Kidney (tissue), 14 donors: ENCODE measurements around the gene ISG20L2. TPM values are rescaled to one million over a fixed set of nuclear protein-coding genes. Genes with fewer than 3 reads are reported as not detected.

Source experiments
- DNase-seq, 5 donors: peaks; one replicate each; pipeline ENCODE4 v3.0.0-alpha.2; 2013 to 2020
- FAIRE-seq: peaks from 2 replicates; lab custom pipeline; 2012; peaks lifted over from hg19 to GRCh38; lab: Jason Lieb, UNC
- H3K27ac ChIP-seq, 2 donors: one replicate each; pipeline ENCODE4 v1.7.0; 2013; ENCODE audit warnings: low read depth in 2 of 2, low read length in 2 of 2, inconsistent platforms in 1 of 2
- H3K27me3 ChIP-seq: one replicate; pipeline ENCODE4 v1.7.1; 2013; ENCODE audit warnings: low read length, inconsistent platforms; ENCODE audit not compliant: control insufficient read depth, insufficient read depth
- H3K36me3 ChIP-seq, 3 donors: one replicate each; pipeline versions ENCODE4 v1.7.0 to v1.7.1; 2013; ENCODE audit warnings: low read length in 3 of 3, control low read depth in 1 of 3, inconsistent platforms in 1 of 3; ENCODE audit not compliant: insufficient read depth in 3 of 3, control insufficient read depth in 2 of 3
- H3K4me1 ChIP-seq, 3 donors: one replicate each; pipeline versions ENCODE4 v1.7.0 to v1.7.1; 2013; ENCODE audit warnings: low read length in 3 of 3, inconsistent platforms in 1 of 3, low read depth in 1 of 3; ENCODE audit not compliant: control insufficient read depth in 2 of 3, insufficient read depth in 2 of 3
- H3K4me3 ChIP-seq, 3 donors: one replicate each; pipeline versions ENCODE4 v1.7.0 to v1.8.1; 2013; ENCODE audit warnings: low read length in 3 of 3, control low read depth in 1 of 3, inconsistent platforms in 1 of 3
- H3K9ac ChIP-seq, 3 donors: one replicate each; pipeline versions ENCODE4 v1.7.0 to v1.7.1; 2013; ENCODE audit warnings: low read length in 3 of 3, control low read depth in 1 of 3, inconsistent platforms in 1 of 3
- H3K9me3 ChIP-seq, 3 donors: one replicate each; pipeline versions ENCODE4 v1.7.0 to v1.7.1; 2013; ENCODE audit warnings: low read length in 3 of 3, control low read depth in 1 of 3, inconsistent platforms in 1 of 3; ENCODE audit not compliant: control insufficient read depth in 2 of 3, insufficient read depth in 1 of 3
- CTCF ChIP-seq: IDR thresholded peaks from 3 replicates; pipeline ENCODE4 v1.5.1; 2012; ENCODE audit warnings: mild to moderate bottlenecking, moderate library complexity, borderline replicate concordance; ENCODE audit not compliant: insufficient read depth; ENCODE audit errors: extremely low read depth
- intact Hi-C: fragments of 100-400 bp; cut with DNase I; formaldehyde crosslinking; loops from one replicate; pipeline ENCODE4 v1.11.1; 2022
- polyA plus RNA-seq: library from polyadenylated mRNA; stranded (reverse); fragments of 350-450 nt; fragmentation: Illumina TruSeq; extraction: RNeasy Lipid Tissue Mini Kit (QIAGEN cat#74804); gene quantifications from one replicate; pipeline ENCODE4 v1.2.3, GENCODE V29; 2014; ENCODE audit warnings: low read depth, low replicate concordance; ENCODE audit not compliant: insufficient read depth
- total RNA-seq: library from RNA; stranded (reverse); fragmentation: NEBNext Ultra II Directional; extraction: Animal tissue kit (Norgen Biotek cat#: 25700); gene quantifications from one replicate; pipeline ENCODE4 v1.2.1, GENCODE V29; 2021
- donor health status: control.
- donor health status: control.
- donor health status: control.
- donor health status: control.
- donor health status: control.
- donor health status: DM: yes; HTN: yes; CAD: no.
- donor health status: Normal renal cell carcinoma (clear cell type).

ISG20L2 gene
- total and polyA plus RNA-seq, 2 donors from 2014 or later: 13.3 to 23.3 TPM

GRCh38 chr1:156721131-156721530 lies 7.4 kb downstream of the ISG20L2 start:
- no peak for DNase-seq
- no peak for FAIRE-seq
- Histone ChIP-seq H3K27me3 (no peaks in the 10 kb centered on the region), H3K27ac (no peak overlapping the region), H3K4me3 (no peak overlapping the region), H3K36me3 (peaks cover 0 to 30% (median 20%) of the 10 kb centered on the region in 3 donors), H3K9ac (no peak overlapping the region), H3K9me3 (no peaks in the 10 kb centered on the region), H3K4me1 (peaks cover 1 to 11% (median 6%) of the 10 kb centered on the region in 3 donors)
- intact Hi-C loops: no loop called here
- no peak for TF ChIP-seq CTCF

- no peak for TF ChIP-seq CTCF
- H3K27me3 ChIP-seq: no peaks in the 10 kb centered on the region
- peaks cover 0 to 14% (median 9%) of the 10 kb centered on the region in 3 donors for H3K36me3 ChIP-seq
- H3K9ac ChIP-seq: no peak overlapping the region
- no peaks in the 10 kb centered on the region for H3K4me1 ChIP-seq
- DNase-seq (no peak), FAIRE-seq (no peak)
- no peak overlapping the region for H3K27ac ChIP-seq
- no peak overlapping the region for H3K4me3 ChIP-seq
- intact Hi-C loops: no loop called here
- H3K9me3 ChIP-seq: no peaks in the 10 kb centered on the region
Measured at GRCh38 chr1:156717351-156717750, 11.2 kb downstream of the ISG20L2 start.

- Histone ChIP-seq H3K9me3 (no peaks in the 10 kb centered on the region), H3K9ac (no peak overlapping the region), H3K4me3 (no peak overlapping the region), H3K27me3 (no peaks in the 10 kb centered on the region), H3K4me1 (no peaks in the 10 kb centered on the region), H3K27ac (no peak overlapping the region), H3K36me3 (peaks cover 0 to 3% (median under 1%) of the 10 kb centered on the region in 3 donors)
- FAIRE-seq (no peak), DNase-seq (no peak)
- intact Hi-C loops: no loop called here
- no peak for TF ChIP-seq CTCF
Measured at GRCh38 chr1:156714830-156715229, 13.7 kb downstream of the ISG20L2 start.

- Histone ChIP-seq H3K9ac (no peak overlapping the region), H3K27ac (no peak overlapping the region), H3K36me3 (no peaks in the 10 kb centered on the region), H3K27me3 (no peaks in the 10 kb centered on the region), H3K4me3 (no peak overlapping the region), H3K9me3 (no peaks in the 10 kb centered on the region), H3K4me1 (no peaks in the 10 kb centered on the region)
- no peak for TF ChIP-seq CTCF
- intact Hi-C loops: no loop called here
- FAIRE-seq: no peak
- no peak for DNase-seq
Measured at GRCh38 chr1:156712626-156713025, 15.9 kb downstream of the ISG20L2 start.
